ENCODE results near the gene C14orf180. TPM values are rescaled to one million over a fixed set of nuclear protein-coding genes. Genes with fewer than 3 reads are reported as not detected.

Gene C14orf180
- total and polyA plus RNA-seq, 10 of the 15 experiments (the other 5 are each of a cell fraction or from before 2014, with no cell fraction given) = not detected

DNA sequence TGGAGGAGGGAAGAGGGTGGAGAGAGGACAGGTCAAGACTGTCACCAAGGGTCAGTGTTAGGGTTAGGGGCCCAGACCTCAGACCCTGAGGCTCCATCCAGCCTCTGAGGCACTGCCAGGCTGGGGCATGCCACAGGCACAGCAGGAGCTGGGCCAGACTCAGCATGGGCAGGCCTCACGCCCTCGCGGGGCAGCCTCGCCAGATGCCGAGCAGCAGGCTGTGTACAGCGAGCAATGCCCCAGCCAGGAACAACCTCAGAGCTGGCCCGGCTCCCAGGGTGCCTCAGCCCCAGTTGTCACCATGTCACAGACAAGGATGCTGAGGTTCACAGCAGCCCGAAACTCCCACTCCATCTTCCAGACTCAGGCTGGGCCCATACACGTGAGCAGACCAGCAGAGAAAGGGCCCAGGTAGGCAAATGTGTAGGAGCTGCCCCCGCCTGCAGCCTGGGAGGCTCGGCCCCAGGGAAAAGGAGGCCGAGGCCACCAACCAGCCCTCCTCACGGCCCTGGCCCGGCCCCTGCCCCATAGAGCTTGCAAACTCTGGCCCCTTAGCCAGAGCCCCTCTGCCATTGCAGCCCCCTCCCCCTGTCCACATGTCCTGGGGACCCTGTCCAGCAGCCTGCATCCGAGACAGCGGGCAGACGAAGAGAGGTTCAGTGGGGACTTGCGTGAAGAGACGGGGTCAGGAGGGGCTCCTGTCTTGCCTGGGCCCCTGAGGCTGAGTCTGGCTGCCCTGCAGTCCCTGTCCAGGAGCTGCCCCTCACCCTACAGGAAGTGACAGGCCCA lies 7.5 kb downstream of the C14orf180 start:
- WGBS (ENCODE audit: insufficient coverage, insufficient replicate concordance, low lambda C conversion rate, missing lambda C conversion rate) = 41% methylated on average over 19 of the region's 19 CpGs
- ChIA-PET SMC1A (ENCODE audit: uncharacterized antibody, unreplicated experiment) (no interaction called here), POLR2A (no interaction called here), CTCF (no interaction called here), RAD21 (ENCODE audit: unreplicated experiment) (no interaction called here)
- Histone ChIP-seq H3K9me3 (replicated peaks; ENCODE audit: control insufficient read depth, insufficient read depth, low read length) (no peaks in the 10 kb centered on the region), H2AFZ (ENCODE audit: control insufficient read depth, low read depth, low read length) (no peak overlapping the region), H3K4me1 (ENCODE audit: control insufficient read depth, insufficient read depth, low read length) (no peaks in the 10 kb centered on the region), H3K4me3 (no peak overlapping the region), H3K27me3 (replicated peaks in 1 of 2; ENCODE audit: control insufficient read depth in 2 of 2, insufficient read depth in 2 of 2, low read length in 1 of 2) (peaks cover 0 to 2% of the 10 kb centered on the region in 2 experiments; a peak in 1 of 4 replicates), H4K20me1 (ENCODE audit: control insufficient read depth, insufficient read depth) (no peaks in the 10 kb centered on the region), H3K27ac (ENCODE audit: control insufficient read depth, insufficient read depth) (no peak overlapping the region), H3K36me3 (ENCODE audit: control insufficient read depth in 2 of 2, insufficient read depth in 2 of 2, low read length in 1 of 2) (no peaks in the 10 kb centered on the region), H3K79me2 (ENCODE audit: control insufficient read depth, insufficient read depth, low read length) (no peaks in the 10 kb centered on the region), H3K9ac (ENCODE audit: control insufficient read depth, insufficient read depth, low read length) (no peak overlapping the region), H3K4me2 (ENCODE audit: control insufficient read depth, insufficient read depth) (no peak overlapping the region)
- ATAC-seq (no peak), DNase-seq (ENCODE audit: low read depth, low spot score) (no peak), FAIRE-seq (no peak)
- TF ChIP-seq WRNIP1 (IDR thresholded peaks at IDR 0.05; ENCODE audit: borderline replicate concordance, low read depth, low read length) (no peak), CBX5 (IDR thresholded peaks at IDR 0.05; ENCODE audit: low read depth) (no peak), STAT1 (conservative IDR thresholded peaks at IDR 0.05) (no peak), NRF1 (conservative IDR thresholded peaks at IDR 0.05; ENCODE audit: low read depth, low read length) (no peak), TCF12 (IDR thresholded peaks at IDR 0.05; ENCODE audit: low read depth, low read length) (no peak), BACH1 (IDR thresholded peaks at IDR 0.05; ENCODE audit: borderline replicate concordance) (no peak), JUNB (IDR thresholded peaks at IDR 0.05) (no peak)
- TF ChIP-seq, protein P1, sequence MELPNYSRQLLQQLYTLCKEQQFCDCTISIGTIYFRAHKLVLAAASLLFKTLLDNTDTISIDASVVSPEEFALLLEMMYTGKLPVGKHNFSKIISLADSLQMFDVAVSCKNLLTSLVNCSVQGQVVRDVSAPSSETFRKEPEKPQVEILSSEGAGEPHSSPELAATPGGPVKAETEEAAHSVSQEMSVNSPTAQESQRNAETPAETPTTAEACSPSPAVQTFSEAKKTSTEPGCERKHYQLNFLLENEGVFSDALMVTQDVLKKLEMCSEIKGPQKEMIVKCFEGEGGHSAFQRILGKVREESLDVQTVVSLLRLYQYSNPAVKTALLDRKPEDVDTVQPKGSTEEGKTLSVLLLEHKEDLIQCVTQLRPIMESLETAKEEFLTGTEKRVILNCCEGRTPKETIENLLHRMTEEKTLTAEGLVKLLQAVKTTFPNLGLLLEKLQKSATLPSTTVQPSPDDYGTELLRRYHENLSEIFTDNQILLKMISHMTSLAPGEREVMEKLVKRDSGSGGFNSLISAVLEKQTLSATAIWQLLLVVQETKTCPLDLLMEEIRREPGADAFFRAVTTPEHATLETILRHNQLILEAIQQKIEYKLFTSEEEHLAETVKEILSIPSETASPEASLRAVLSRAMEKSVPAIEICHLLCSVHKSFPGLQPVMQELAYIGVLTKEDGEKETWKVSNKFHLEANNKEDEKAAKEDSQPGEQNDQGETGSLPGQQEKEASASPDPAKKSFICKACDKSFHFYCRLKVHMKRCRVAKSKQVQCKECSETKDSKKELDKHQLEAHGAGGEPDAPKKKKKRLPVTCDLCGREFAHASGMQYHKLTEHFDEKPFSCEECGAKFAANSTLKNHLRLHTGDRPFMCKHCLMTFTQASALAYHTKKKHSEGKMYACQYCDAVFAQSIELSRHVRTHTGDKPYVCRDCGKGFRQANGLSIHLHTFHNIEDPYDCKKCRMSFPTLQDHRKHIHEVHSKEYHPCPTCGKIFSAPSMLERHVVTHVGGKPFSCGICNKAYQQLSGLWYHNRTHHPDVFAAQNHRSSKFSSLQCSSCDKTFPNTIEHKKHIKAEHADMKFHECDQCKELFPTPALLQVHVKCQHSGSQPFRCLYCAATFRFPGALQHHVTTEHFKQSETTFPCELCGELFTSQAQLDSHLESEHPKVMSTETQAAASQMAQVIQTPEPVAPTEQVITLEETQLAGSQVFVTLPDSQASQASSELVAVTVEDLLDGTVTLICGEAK (IDR thresholded peaks at IDR 0.05; ENCODE audit: borderline replicate concordance) = no peak
- TF ChIP-seq, protein P2, sequence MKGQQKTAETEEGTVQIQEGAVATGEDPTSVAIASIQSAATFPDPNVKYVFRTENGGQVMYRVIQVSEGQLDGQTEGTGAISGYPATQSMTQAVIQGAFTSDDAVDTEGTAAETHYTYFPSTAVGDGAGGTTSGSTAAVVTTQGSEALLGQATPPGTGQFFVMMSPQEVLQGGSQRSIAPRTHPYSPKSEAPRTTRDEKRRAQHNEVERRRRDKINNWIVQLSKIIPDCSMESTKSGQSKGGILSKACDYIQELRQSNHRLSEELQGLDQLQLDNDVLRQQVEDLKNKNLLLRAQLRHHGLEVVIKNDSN (IDR thresholded peaks at IDR 0.05; ENCODE audit: borderline replicate concordance, extremely low read length, insufficient read depth, low read depth, low read length) = no peak
- TF ChIP-seq, protein P3, sequence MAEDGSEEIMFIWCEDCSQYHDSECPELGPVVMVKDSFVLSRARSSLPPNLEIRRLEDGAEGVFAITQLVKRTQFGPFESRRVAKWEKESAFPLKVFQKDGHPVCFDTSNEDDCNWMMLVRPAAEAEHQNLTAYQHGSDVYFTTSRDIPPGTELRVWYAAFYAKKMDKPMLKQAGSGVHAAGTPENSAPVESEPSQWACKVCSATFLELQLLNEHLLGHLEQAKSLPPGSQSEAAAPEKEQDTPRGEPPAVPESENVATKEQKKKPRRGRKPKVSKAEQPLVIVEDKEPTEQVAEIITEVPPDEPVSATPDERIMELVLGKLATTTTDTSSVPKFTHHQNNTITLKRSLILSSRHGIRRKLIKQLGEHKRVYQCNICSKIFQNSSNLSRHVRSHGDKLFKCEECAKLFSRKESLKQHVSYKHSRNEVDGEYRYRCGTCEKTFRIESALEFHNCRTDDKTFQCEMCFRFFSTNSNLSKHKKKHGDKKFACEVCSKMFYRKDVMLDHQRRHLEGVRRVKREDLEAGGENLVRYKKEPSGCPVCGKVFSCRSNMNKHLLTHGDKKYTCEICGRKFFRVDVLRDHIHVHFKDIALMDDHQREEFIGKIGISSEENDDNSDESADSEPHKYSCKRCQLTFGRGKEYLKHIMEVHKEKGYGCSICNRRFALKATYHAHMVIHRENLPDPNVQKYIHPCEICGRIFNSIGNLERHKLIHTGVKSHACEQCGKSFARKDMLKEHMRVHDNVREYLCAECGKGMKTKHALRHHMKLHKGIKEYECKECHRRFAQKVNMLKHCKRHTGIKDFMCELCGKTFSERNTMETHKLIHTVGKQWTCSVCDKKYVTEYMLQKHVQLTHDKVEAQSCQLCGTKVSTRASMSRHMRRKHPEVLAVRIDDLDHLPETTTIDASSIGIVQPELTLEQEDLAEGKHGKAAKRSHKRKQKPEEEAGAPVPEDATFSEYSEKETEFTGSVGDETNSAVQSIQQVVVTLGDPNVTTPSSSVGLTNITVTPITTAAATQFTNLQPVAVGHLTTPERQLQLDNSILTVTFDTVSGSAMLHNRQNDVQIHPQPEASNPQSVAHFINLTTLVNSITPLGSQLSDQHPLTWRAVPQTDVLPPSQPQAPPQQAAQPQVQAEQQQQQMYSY (CRISPR knock-in tag; IDR thresholded peaks at IDR 0.05) = no peak
- intact Hi-C loops (cut with micrococcal nuclease; ENCODE audit: unreplicated experiment) (no loop called here), in situ Hi-C loops (cut with MboI) (no loop called here)
- no TSS peak for BruUV-seq (replicated peaks)

All from GM12878 (cell line).